Upper lobe of right lung (tissue), 1 donor: ENCODE data around the gene FAM193B. TPM values are rescaled to one million over a fixed set of nuclear protein-coding genes. Genes with fewer than 3 reads are reported as not detected.

Experiments
- ATAC-seq: fragments of 200-7000 bp; cut with Tn5 transposase; one replicate; pipeline ENCODE4 v1.9.1; 2020; ENCODE audit warnings: mild to moderate bottlenecking, moderate library complexity
- DNase-seq: peaks from one replicate; pipeline ENCODE4 v3.0.0-alpha.2; 2020
- H3K27ac ChIP-seq: fragments of 200-600 bp; one replicate; pipeline ENCODE4 v1.8.0; 2022
- H3K27me3 ChIP-seq: fragments of 200-600 bp; one replicate; pipeline ENCODE4 v1.8.0; 2022; ENCODE audit warnings: mild to moderate bottlenecking
- H3K36me3 ChIP-seq: fragments of 200-600 bp; one replicate; pipeline ENCODE4 v1.8.0; 2022
- H3K4me1 ChIP-seq: fragments of 200-600 bp; one replicate; pipeline ENCODE4 v1.8.0; 2022
- H3K4me3 ChIP-seq: fragments of 200-600 bp; one replicate; pipeline ENCODE4 v1.8.0; 2022; ENCODE audit warnings: mild to moderate bottlenecking
- H3K9me3 ChIP-seq: fragments of 200-600 bp; one replicate; pipeline ENCODE4 v1.8.0; 2022
- CTCF ChIP-seq: fragments of 200-600 bp; IDR thresholded peaks from one replicate; pipeline ENCODE4 v1.8.0; 2022; ENCODE audit warnings: antibody characterized with exemption
- intact Hi-C: fragments of 100-400 bp; cut with DNase I; formaldehyde crosslinking; loops from one replicate; pipeline ENCODE4 v1.11.0; 2022
- total RNA-seq: library from RNA; stranded (reverse); fragmentation: NEBNext Ultra II Directional; extraction: Animal tissue kit (Norgen Biotek cat#: 25700); gene quantifications from one replicate; pipeline ENCODE4 v1.2.1, GENCODE V29; 2021
- donor health status: DM: no; HTN: yes; CAD: no; lungs with severe emphysema.

Gene FAM193B
- total RNA-seq, 1 donor from 2014 or later, result 76.3 TPM

- H3K36me3 ChIP-seq, result peaks cover 93% of the 10 kb centered on the region
- no peak overlapping the region for H3K27ac ChIP-seq
- no peaks in the 10 kb centered on the region for H3K4me1 ChIP-seq
- no peak for TF ChIP-seq CTCF
- ATAC-seq (no peak), DNase-seq (peak; percentile 32)
- no peak overlapping the region for H3K4me3 ChIP-seq
- no peaks in the 10 kb centered on the region for H3K27me3 ChIP-seq
- intact Hi-C loops, result no loop called here
- no peaks in the 10 kb centered on the region for H3K9me3 ChIP-seq
Observed at GRCh38 chr5:177524941-177525655, 29.3 kb downstream of the FAM193B start.

DNA sequence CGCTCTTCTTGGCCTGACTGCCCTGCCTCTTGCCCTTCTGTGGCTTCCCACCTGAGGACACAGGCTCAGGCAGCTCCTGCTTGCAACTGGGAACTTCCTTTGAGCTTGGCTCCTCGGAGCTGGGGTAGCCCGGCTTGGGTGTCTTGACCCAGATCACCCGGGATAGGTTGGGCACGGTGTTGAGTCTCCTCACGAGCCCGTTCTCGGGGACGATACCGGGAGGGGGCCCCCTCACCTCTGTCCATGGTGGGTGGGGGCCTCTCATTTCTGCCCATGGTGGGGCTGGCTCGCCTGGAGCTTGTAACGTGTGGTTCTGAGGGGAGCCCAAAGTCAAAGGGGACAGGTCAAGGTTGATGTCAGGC lies 29.8 kb downstream of the FAM193B start:
- DNase-seq (peak; percentile 57), ATAC-seq (no peak)
- peaks cover 93% of the 10 kb centered on the region for H3K36me3 ChIP-seq
- no peak overlapping the region for H3K4me3 ChIP-seq
- H3K9me3 ChIP-seq, result no peaks in the 10 kb centered on the region
- no peaks in the 10 kb centered on the region for H3K27me3 ChIP-seq
- intact Hi-C loops, result no loop called here
- H3K27ac ChIP-seq, result no peak overlapping the region
- no peaks in the 10 kb centered on the region for H3K4me1 ChIP-seq
- TF ChIP-seq CTCF, result no peak

DNA sequence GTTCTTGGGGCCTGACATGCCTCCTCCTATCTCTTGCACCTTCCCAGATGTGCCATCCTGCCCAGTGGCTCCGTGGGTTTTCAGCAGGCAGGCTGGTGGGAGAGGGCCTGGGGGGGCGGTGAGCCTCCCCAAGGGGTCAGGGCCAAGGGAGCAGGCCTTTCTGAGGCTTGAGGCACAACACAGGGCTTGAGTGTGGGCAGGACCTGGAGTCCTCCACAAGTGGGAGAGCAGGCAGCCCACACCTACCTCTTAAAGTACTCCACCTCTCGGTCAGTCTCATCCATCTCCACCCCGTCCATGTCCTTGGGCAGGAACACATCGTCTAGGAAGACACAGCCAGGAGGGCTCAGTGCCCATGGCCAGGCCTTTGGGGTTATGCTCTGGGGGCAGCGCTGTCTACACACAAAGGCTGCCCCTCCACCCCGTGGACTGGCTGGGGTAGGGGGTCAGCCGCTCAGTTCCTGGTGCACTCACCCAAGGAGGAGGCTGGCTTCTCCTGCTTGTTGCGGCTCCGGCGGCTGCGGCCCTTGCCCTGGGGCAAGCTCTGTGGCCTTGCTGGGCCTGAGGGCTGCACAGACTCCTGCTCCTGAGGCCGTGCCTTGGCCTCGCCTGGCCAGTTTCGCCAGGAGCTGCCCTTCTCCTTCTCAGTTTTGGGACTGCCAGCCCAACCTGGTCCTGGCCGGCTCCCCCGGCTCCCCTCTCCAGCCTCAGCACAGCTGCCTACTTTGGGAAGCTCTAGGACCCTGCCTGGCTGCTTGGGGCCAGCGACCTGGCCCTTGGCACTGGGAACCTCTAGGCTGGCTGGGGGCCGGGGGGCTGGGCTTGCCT lies 30.4 kb downstream of the FAM193B start:
- no peak overlapping the region for H3K27ac ChIP-seq
- intact Hi-C loops, result no loop called here
- no peaks in the 10 kb centered on the region for H3K4me1 ChIP-seq
- H3K9me3 ChIP-seq, result no peaks in the 10 kb centered on the region
- H3K4me3 ChIP-seq, result no peak overlapping the region
- peaks cover 91% of the 10 kb centered on the region for H3K36me3 ChIP-seq
- H3K27me3 ChIP-seq, result no peaks in the 10 kb centered on the region
- TF ChIP-seq CTCF, result no peak
- ATAC-seq (no peak), DNase-seq (peak; percentile 52)

DNA sequence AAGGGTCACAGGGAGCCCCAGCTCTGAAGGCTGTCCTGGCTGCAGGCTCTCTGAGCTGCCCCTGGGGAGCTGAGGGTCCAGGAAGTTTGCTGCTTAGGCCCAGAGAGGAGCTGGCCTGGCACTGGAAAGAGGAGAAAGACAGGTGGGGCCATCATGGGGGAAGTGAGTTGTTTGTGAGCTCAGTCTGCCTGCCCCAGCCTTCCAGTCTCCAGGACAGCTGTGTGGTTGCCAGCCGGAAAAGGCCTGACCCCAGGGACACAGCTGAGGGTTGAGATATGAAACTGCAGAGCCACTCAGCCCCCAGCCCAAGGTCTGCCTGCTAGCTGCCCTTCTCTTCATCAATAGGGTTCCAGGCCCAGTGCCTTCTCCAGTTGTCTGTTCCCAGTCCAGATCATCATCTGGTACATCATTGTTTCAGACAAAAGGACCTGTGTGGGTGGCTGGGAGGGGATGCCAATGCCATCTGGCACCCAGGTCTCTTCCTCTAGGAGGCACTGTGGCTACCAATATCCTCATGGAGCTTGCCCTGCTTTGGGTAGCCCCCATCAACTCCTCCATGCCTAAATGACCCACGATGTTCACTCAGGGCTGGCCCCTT lies 33.3 kb downstream of the FAM193B start:
- DNase-seq, result peak; percentile 48
- peaks cover 63% of the 10 kb centered on the region for H3K36me3 ChIP-seq
- TF ChIP-seq CTCF, result no peak
- ATAC-seq, result no peak
- no peaks in the 10 kb centered on the region for H3K9me3 ChIP-seq
- H3K4me3 ChIP-seq, result no peak overlapping the region
- intact Hi-C loops, result no loop called here
- H3K4me1 ChIP-seq, result no peaks in the 10 kb centered on the region
- no peaks in the 10 kb centered on the region for H3K27me3 ChIP-seq
- H3K27ac ChIP-seq, result no peak overlapping the region

DNA sequence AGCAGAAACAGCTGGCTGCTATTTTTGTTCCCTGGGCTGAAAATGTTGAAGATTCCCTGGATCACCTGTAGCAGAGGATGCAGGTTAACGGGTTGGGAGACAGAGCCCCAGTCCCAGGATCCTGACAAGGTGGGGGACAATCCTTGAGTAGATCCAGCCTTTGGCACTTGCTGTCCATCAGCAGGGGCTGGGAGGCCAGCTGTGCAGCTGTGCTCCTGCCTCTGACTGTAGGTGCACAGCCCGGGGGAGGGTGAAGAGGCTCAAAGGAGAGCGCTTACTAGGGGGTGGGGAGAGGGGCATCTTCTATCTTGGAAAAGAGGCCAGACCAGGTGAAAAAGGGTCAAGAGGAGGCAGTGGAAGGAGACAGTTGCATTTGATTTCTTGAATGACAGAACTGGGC lies 34.1 kb downstream of the FAM193B start:
- Histone ChIP-seq H3K4me1 (peaks cover 7% of the 10 kb centered on the region), H3K36me3 (peaks cover 60% of the 10 kb centered on the region), H3K9me3 (no peaks in the 10 kb centered on the region), H3K27ac (no peak overlapping the region), H3K4me3 (no peak overlapping the region), H3K27me3 (no peaks in the 10 kb centered on the region)
- peak; percentile 50 for DNase-seq
- ATAC-seq, result no peak
- intact Hi-C loops, result no loop called here
- TF ChIP-seq CTCF, result no peak
